Activated T-helper 1 cell treated with anti-CD3 and anti-CD28 coated beads, Interleukin-2, amount 50 U/mL, for 16 hours (primary cell): ENCODE data around the gene EFNA2.
"Not testable (repeated sequence)": the region's sequence is repeated elsewhere in the genome, so short reads cannot be mapped to it uniquely, and the experiment has no call there.

Source experiments
- DNase-seq, 2 donors: peaks; one replicate each; pipeline ENCODE4 v3.0.0-alpha.2; 2020; ENCODE audit warnings: low read depth in 1 of 2, low spot score in 1 of 2

EFNA2 gene

GRCh38 chr19:1315470-1316166 lies 29.9 kb downstream of the EFNA2 start:
- DNase-seq, result no peak

GRCh38 chr19:1316466-1316865 lies 30.8 kb downstream of the EFNA2 start:
- no peak for DNase-seq

GRCh38 chr19:1317274-1318003 lies 31.8 kb downstream of the EFNA2 start:
- no peak for DNase-seq

GRCh38 chr19:1318678-1319471 lies 33.2 kb downstream of the EFNA2 start:
- no peak for DNase-seq

GRCh38 chr19:1320282-1320650 lies 34.6 kb downstream of the EFNA2 start:
- DNase-seq, result not testable (repeated sequence)

- DNase-seq, result no peak
These were observed 35.9 kb downstream of the EFNA2 start for GRCh38 chr19:1321539-1321938.

GRCh38 chr19:1322198-1322981 lies 36.7 kb downstream of the EFNA2 start:
- no peak for DNase-seq

- no peak for DNase-seq
These were observed 38.7 kb downstream of the EFNA2 start for GRCh38 chr19:1324249-1324805.

GRCh38 chr19:1324806-1325567 lies 39.3 kb downstream of the EFNA2 start:
- no peak for DNase-seq

GRCh38 chr19:1325568-1326294 lies 40.1 kb downstream of the EFNA2 start:
- no peak for DNase-seq

- DNase-seq, result no peak
These were observed 41.5 kb downstream of the EFNA2 start for GRCh38 chr19:1327125-1327524.

GRCh38 chr19:1332208-1332607 lies 46.5 kb downstream of the EFNA2 start:
- not testable (repeated sequence) for DNase-seq

GRCh38 chr19:1336079-1336684 lies 50.5 kb downstream of the EFNA2 start:
- no peak for DNase-seq

- no peak for DNase-seq
These were observed 55.2 kb downstream of the EFNA2 start for GRCh38 chr19:1340681-1341469.

GRCh38 chr19:1343041-1343440 lies 57.4 kb downstream of the EFNA2 start:
- no peak for DNase-seq

- no peak for DNase-seq
These were observed 63.5 kb downstream of the EFNA2 start for GRCh38 chr19:1349211-1349610.

GRCh38 chr19:1350867-1351266 lies 65.2 kb downstream of the EFNA2 start:
- no peak for DNase-seq
